Measurements from ENCODE around the gene MTRF1L.

- no peak for TF ChIP-seq EZH2 (conservative IDR thresholded peaks at IDR 0.05; ENCODE audit: low read depth, low read length)
- TF ChIP-seq SMC3 (IDR thresholded peaks at IDR 0.05; ENCODE audit: low read length): no peak
- no peak for TF ChIP-seq IKZF1 (IDR thresholded peaks at IDR 0.05)
- no peak for TF ChIP-seq SRSF4 (IDR thresholded peaks at IDR 0.05; ENCODE audit: low read depth, low read length, poor library complexity, severe bottlenecking)
- no peak for TF ChIP-seq ELF4 (CRISPR knock-in tag; IDR thresholded peaks at IDR 0.05; ENCODE audit: borderline replicate concordance)
These were observed 44.7 kb downstream of the MTRF1L start for GRCh38 chr6:152957796-152958195.

Data from HepG2 (cell line).